Liver (tissue), 9 donors: Measurements from ENCODE around the gene GPC1. TPM values are rescaled to one million over a fixed set of nuclear protein-coding genes. Genes with fewer than 3 reads are reported as not detected.
A peak's percentile ranks its signal among the peaks of the same experiment; 100 is the strongest.

ENCODE experiments used
- DNase-seq: peaks from one replicate; pipeline ENCODE4 v3.0.0-alpha.2; 2017; ENCODE audit warnings: low spot score
- H3K27ac ChIP-seq, 2 donors: one replicate each; pipeline ENCODE4 v1.7.0; 2013; ENCODE audit warnings: inconsistent platforms in 2 of 2, low read length in 2 of 2, control low read depth in 1 of 2, low read depth in 1 of 2, mild to moderate bottlenecking in 1 of 2
- H3K27me3 ChIP-seq, 4 donors: one replicate each; pipeline versions ENCODE4 v1.6.1 to v1.7.0; 2013; ENCODE audit warnings: low read length in 3 of 4, inconsistent platforms in 1 of 4, mild to moderate bottlenecking in 1 of 4, moderate library complexity in 1 of 4; ENCODE audit not compliant: control insufficient read depth in 4 of 4, insufficient read depth in 4 of 4
- H3K36me3 ChIP-seq, 4 donors: one replicate each; pipeline versions ENCODE4 v1.6.1 to v1.7.0; 2013; ENCODE audit warnings: low read length in 3 of 4, mild to moderate bottlenecking in 3 of 4, low read depth in 1 of 4, moderate library complexity in 1 of 4; ENCODE audit not compliant: control insufficient read depth in 4 of 4, insufficient read depth in 3 of 4
- H3K4me1 ChIP-seq, 4 donors: one replicate each; pipeline versions ENCODE4 v1.6.1 to v1.7.0; 2013; ENCODE audit warnings: low read length in 3 of 4, mild to moderate bottlenecking in 3 of 4, moderate library complexity in 1 of 4; ENCODE audit not compliant: control insufficient read depth in 4 of 4, insufficient read depth in 4 of 4
- H3K4me3 ChIP-seq, 3 donors: one replicate each; pipeline versions ENCODE4 v1.6.1 to v1.7.0; 2013; ENCODE audit warnings: low read length in 3 of 3, control low read depth in 1 of 3, low read depth in 1 of 3, mild to moderate bottlenecking in 1 of 3
- H3K9ac ChIP-seq, 2 donors: one replicate each; pipeline ENCODE4 v1.7.0; 2013; ENCODE audit warnings: low read length in 2 of 2, mild to moderate bottlenecking in 2 of 2, moderate library complexity in 2 of 2, control low read depth in 1 of 2, low read depth in 1 of 2
- H3K9me3 ChIP-seq, 4 donors: one replicate each; pipeline versions ENCODE4 v1.6.1 to v1.7.0; 2013; ENCODE audit warnings: low read length in 3 of 4; ENCODE audit not compliant: control insufficient read depth in 4 of 4
- ATF3 ChIP-seq: IDR thresholded peaks from 2 replicates; pipeline ENCODE4 v1.6.1; 2016; ENCODE audit warnings: antibody characterized with exemption
- EGR1 ChIP-seq, 2 donors: IDR thresholded peaks; 2 replicates each; pipeline ENCODE4 v1.6.1; 2016 to 2018; ENCODE audit warnings: antibody characterized with exemption in 2 of 2, low read depth in 2 of 2
- FOXA1 ChIP-seq: IDR thresholded peaks from 2 replicates; pipeline ENCODE4 v1.6.1; 2016; ENCODE audit warnings: antibody characterized with exemption
- FOXA2 ChIP-seq: IDR thresholded peaks from 2 replicates; pipeline ENCODE4 v1.6.1; 2016; ENCODE audit warnings: antibody characterized with exemption
- GABPA ChIP-seq, 2 donors: IDR thresholded peaks in 1 of 2; conservative IDR thresholded peaks in 1 of 2; 2 replicates each; pipeline ENCODE4 v1.6.1; 2016; ENCODE audit warnings: antibody characterized with exemption in 2 of 2, mild to moderate bottlenecking in 1 of 2, moderate library complexity in 1 of 2
- HNF4A ChIP-seq, 2 donors: conservative IDR thresholded peaks; 2 replicates each; pipeline ENCODE4 v1.6.1; 2016; ENCODE audit warnings: antibody characterized with exemption in 2 of 2, mild to moderate bottlenecking in 2 of 2
- JUND ChIP-seq, 2 donors: IDR thresholded peaks; 2 replicates each; pipeline ENCODE4 v1.6.1; 2016; ENCODE audit warnings: antibody characterized with exemption in 2 of 2
- MAX ChIP-seq: IDR thresholded peaks from 2 replicates; pipeline ENCODE4 v1.6.1; 2016; ENCODE audit warnings: antibody characterized with exemption
- NR2F2 ChIP-seq: IDR thresholded peaks from 2 replicates; pipeline ENCODE4 v1.6.1; 2016; ENCODE audit warnings: antibody characterized with exemption
- RAD21 ChIP-seq, 2 donors: IDR thresholded peaks; 2 replicates each; pipeline ENCODE4 v1.6.1; 2016; ENCODE audit warnings: antibody characterized with exemption in 2 of 2, mild to moderate bottlenecking in 2 of 2
- REST ChIP-seq: IDR thresholded peaks from 2 replicates; pipeline ENCODE4 v1.6.1; 2016; ENCODE audit warnings: antibody characterized with exemption, mild to moderate bottlenecking
- RXRA ChIP-seq, 2 donors: IDR thresholded peaks; 2 replicates each; pipeline ENCODE4 v1.6.1; 2017 to 2018; ENCODE audit warnings: antibody characterized with exemption in 2 of 2, mild to moderate bottlenecking in 1 of 2
- SP1 ChIP-seq: IDR thresholded peaks from 2 replicates; pipeline ENCODE4 v1.6.1; 2018; ENCODE audit warnings: antibody characterized with exemption, mild to moderate bottlenecking
- TAF1 ChIP-seq: conservative IDR thresholded peaks from 2 replicates; pipeline ENCODE4 v1.6.1; 2016; ENCODE audit warnings: antibody characterized with exemption, mild to moderate bottlenecking
- ZBTB33 ChIP-seq: IDR thresholded peaks from 2 replicates; pipeline ENCODE4 v1.6.1; 2016; ENCODE audit warnings: antibody characterized with exemption
- WGBS: extraction: QIAGEN DNeasy Blood & Tissue Kit; methylation state at CpG from one replicate; pipeline ENCODE4 v1.1.7; 2013; 5-methylcytosine and 5-hydroxymethylcytosine counted together
- polyA plus RNA-seq, 2 donors: library from polyadenylated mRNA; stranded (reverse) in 1 of 2; unstranded in 1 of 2; fragments of 200-250 nt in 1 of 2; fragments of >200 nt in 1 of 2; fragmentation: Nextera tagmentation in 1 of 2; extraction: Ambion mirVana in 1 of 2; gene quantifications; one replicate each; pipeline versions ENCODE4 v1.2.1 to v1.2.3, GENCODE V29; 2013 to 2015
- total RNA-seq, 2 donors: library from RNA; depleted of rRNA; stranded (reverse); fragments of >200 nt; gene quantifications; one replicate each; pipeline ENCODE4 v1.2.3, GENCODE V29; 2014
- donor health status: healthy.
- donor health status: healthy.
- donor health status: healthy.
- donor health status: healthy.
- donor health status: healthy.

GPC1 gene
- total and polyA plus RNA-seq, 4 donors: 3.2 to 41.0 (median 9.1) TPM

- Histone ChIP-seq H3K9me3 (no peaks in the 10 kb centered on the region), H3K36me3 (peaks cover 0 to 8% (median 4%) of the 10 kb centered on the region in 4 donors), H3K4me3 (no peak overlapping the region), H3K27me3 (no peaks in the 10 kb centered on the region), H3K4me1 (no peaks in the 10 kb centered on the region), H3K9ac (no peak overlapping the region), H3K27ac (no peak overlapping the region)
- WGBS: 97% methylated on average over 9 of the region's 9 CpGs
- no peak for TF ChIP-seq JUND (IDR thresholded peaks at IDR 0.05)
- TF ChIP-seq SP1: no peak
- TF ChIP-seq ATF3: no peak
- no peak for TF ChIP-seq ZBTB33
- no peak for TF ChIP-seq RAD21 (IDR thresholded peaks at IDR 0.05)
- no peak for TF ChIP-seq HNF4A (conservative IDR thresholded peaks at IDR 0.05)
- no peak for TF ChIP-seq REST
- TF ChIP-seq GABPA (IDR thresholded peaks at IDR 0.05 in 1 of 2, conservative IDR thresholded peaks at IDR 0.05 in 1 of 2): no peak
- no peak for TF ChIP-seq RXRA (IDR thresholded peaks at IDR 0.05)
- no peak for TF ChIP-seq EGR1 (IDR thresholded peaks at IDR 0.05; ENCODE audit: low read depth in 2 of 2)
- no peak for DNase-seq
These were observed 67.9 kb downstream of the GPC1 start for GRCh38 chr2:240503375-240503774.

GRCh38 chr2:240503848-240504247 lies 68.4 kb downstream of the GPC1 start:
- peak; percentile 27 for DNase-seq
- Histone ChIP-seq H3K4me3 (no peak overlapping the region), H3K27me3 (no peaks in the 10 kb centered on the region), H3K9me3 (no peaks in the 10 kb centered on the region), H3K27ac (no peak overlapping the region), H3K4me1 (no peaks in the 10 kb centered on the region), H3K9ac (no peak overlapping the region), H3K36me3 (peaks cover 0 to 8% (median 4%) of the 10 kb centered on the region in 4 donors)
- WGBS: 96% methylated on average over 7 of the region's 7 CpGs
- TF ChIP-seq FOXA2 (no peak), ZBTB33 (no peak), HNF4A (conservative IDR thresholded peaks at IDR 0.05) (no peak), MAX (no peak), FOXA1 (no peak), RXRA (IDR thresholded peaks at IDR 0.05) (no peak), JUND (IDR thresholded peaks at IDR 0.05) (no peak), NR2F2 (no peak), GABPA (IDR thresholded peaks at IDR 0.05 in 1 of 2, conservative IDR thresholded peaks at IDR 0.05 in 1 of 2) (no peak), SP1 (no peak), TAF1 (no peak), REST (no peak), EGR1 (IDR thresholded peaks at IDR 0.05; ENCODE audit: low read depth in 2 of 2) (no peak), RAD21 (IDR thresholded peaks at IDR 0.05) (no peak)
